Astrocyte (in vitro differentiated cells and primary cell): ENCODE measurements around the gene SIGLEC12. TPM values are rescaled to one million over a fixed set of nuclear protein-coding genes. Genes with fewer than 3 reads are reported as not detected.

Experiments
- DNase-seq: peaks from one replicate; pipeline ENCODE4 v3.0.0-alpha.2; 2010; ENCODE audit warnings: low read depth
- FAIRE-seq: peaks from 2 replicates; lab custom pipeline; 2011; peaks lifted over from hg19 to GRCh38; lab: Jason Lieb, UNC
- H2AFZ ChIP-seq: 2 replicates; pipeline ENCODE4 v1.6.0; 2012; ENCODE audit warnings: low read depth, low read length, inconsistent platforms
- H3K27ac ChIP-seq: 2 replicates; pipeline ENCODE4 v1.5.1; 2011; ENCODE audit warnings: low read depth, low read length, inconsistent platforms
- H3K27me3 ChIP-seq: 2 replicates; pipeline ENCODE4 v1.6.0; 2011; ENCODE audit warnings: low read length, inconsistent platforms; ENCODE audit not compliant: insufficient read depth
- H3K36me3 ChIP-seq: 2 replicates; pipeline ENCODE4 v1.5.1; 2011; ENCODE audit warnings: low read length, inconsistent platforms; ENCODE audit not compliant: insufficient read depth
- H3K4me1 ChIP-seq: 2 replicates; pipeline ENCODE4 v1.5.1; 2011; ENCODE audit warnings: low read length, inconsistent platforms; ENCODE audit not compliant: insufficient read depth
- H3K4me2 ChIP-seq: 2 replicates; pipeline ENCODE4 v1.6.0; 2012; ENCODE audit warnings: low read length, inconsistent platforms
- H3K4me3 ChIP-seq: 2 replicates; pipeline ENCODE4 v1.5.1; 2011; ENCODE audit warnings: low read depth, mild to moderate bottlenecking, low read length, inconsistent platforms; ENCODE audit not compliant: insufficient read depth
- H3K79me2 ChIP-seq: 2 replicates; pipeline ENCODE4 v1.6.0; 2012; ENCODE audit warnings: mild to moderate bottlenecking, low read length, inconsistent platforms; ENCODE audit not compliant: insufficient read depth
- H3K9ac ChIP-seq: 2 replicates; pipeline ENCODE4 v1.6.0; 2012; ENCODE audit warnings: mild to moderate bottlenecking, low read length, inconsistent platforms
- H3K9me3 ChIP-seq: 2 replicates; pipeline ENCODE4 v1.5.1; 2012; ENCODE audit warnings: low read depth, mild to moderate bottlenecking, low read length, inconsistent platforms; ENCODE audit not compliant: insufficient read depth
- H4K20me1 ChIP-seq: 2 replicates; pipeline ENCODE4 v1.6.0; 2012; ENCODE audit warnings: low read length, inconsistent platforms; ENCODE audit not compliant: insufficient read depth
- H3K27ac Mint-ChIP-seq: one replicate; pipeline ENCODE4 v1.8.0; 2021; ENCODE audit warnings: mild to moderate bottlenecking, mixed read lengths; ENCODE audit not compliant: unreplicated experiment
- H3K27me3 Mint-ChIP-seq: one replicate; pipeline ENCODE4 v1.8.0; 2021; ENCODE audit warnings: low read depth, mixed read lengths; ENCODE audit not compliant: unreplicated experiment
- H3K36me3 Mint-ChIP-seq: one replicate; pipeline ENCODE4 v1.8.0; 2021; ENCODE audit warnings: low read depth, mixed read lengths; ENCODE audit not compliant: unreplicated experiment
- H3K4me1 Mint-ChIP-seq: one replicate; pipeline ENCODE4 v1.8.0; 2021; ENCODE audit warnings: low read depth, mixed read lengths; ENCODE audit not compliant: unreplicated experiment
- H3K4me3 Mint-ChIP-seq: one replicate; pipeline ENCODE4 v1.8.0; 2021; ENCODE audit warnings: mild to moderate bottlenecking, moderate library complexity, mixed read lengths; ENCODE audit not compliant: unreplicated experiment
- H3K9me3 Mint-ChIP-seq: one replicate; pipeline ENCODE4 v1.8.0; 2021; ENCODE audit warnings: mild to moderate bottlenecking, mixed read lengths; ENCODE audit not compliant: unreplicated experiment
- CTCF ChIP-seq: IDR thresholded peaks from 2 replicates; pipeline ENCODE4 v1.5.1; 2011; ENCODE audit warnings: low read depth, mild to moderate bottlenecking, inconsistent platforms, low read length, moderate library complexity; ENCODE audit not compliant: insufficient read depth
- EZH2 ChIP-seq: IDR thresholded peaks from 2 replicates; pipeline ENCODE4 v1.6.1; 2012; ENCODE audit warnings: mild to moderate bottlenecking, low read length, inconsistent platforms; ENCODE audit not compliant: insufficient read depth
- total RNA-seq: library from RNA; stranded (reverse); gene quantifications from 2 replicates; pipeline ENCODE4 v1.2.1, GENCODE V29; 2021

The SIGLEC12 gene
- total RNA-seq, 1 donor from 2014 or later = not detected

- no peaks in the 10 kb centered on the region for H3K36me3 ChIP-seq
- H3K4me3 Mint-ChIP-seq = no peak overlapping the region
- H3K9me3 ChIP-seq = no peaks in the 10 kb centered on the region
- H3K27ac Mint-ChIP-seq = no peak overlapping the region
- H3K79me2 ChIP-seq = no peaks in the 10 kb centered on the region
- no peaks in the 10 kb centered on the region for H4K20me1 ChIP-seq
- FAIRE-seq = no peak
- no peak overlapping the region for H3K4me2 ChIP-seq
- H3K9ac ChIP-seq = no peak overlapping the region
- H3K36me3 Mint-ChIP-seq = no peaks in the 10 kb centered on the region
- H3K4me1 ChIP-seq = no peaks in the 10 kb centered on the region
- no peak overlapping the region for H3K4me3 ChIP-seq
- DNase-seq = no peak
- H3K4me1 Mint-ChIP-seq = no peaks in the 10 kb centered on the region
- peaks cover 22% of the 10 kb centered on the region for H3K9me3 Mint-ChIP-seq
- TF ChIP-seq EZH2 = no peak
- no peak for TF ChIP-seq CTCF
- H3K27ac ChIP-seq = no peak overlapping the region
- H3K27me3 Mint-ChIP-seq = peaks cover 7% of the 10 kb centered on the region
- H3K27me3 ChIP-seq = no peaks in the 10 kb centered on the region
- no peak overlapping the region for H2AFZ ChIP-seq
Observed at GRCh38 chr19:51497666-51498065, 3.9 kb downstream of the SIGLEC12 start.

GRCh38 chr19:51493776-51494175, 7.8 kb downstream of the SIGLEC12 start:
- H3K4me3 ChIP-seq = no peak overlapping the region
- H3K9ac ChIP-seq = no peak overlapping the region
- no peaks in the 10 kb centered on the region for H3K4me1 ChIP-seq
- no peak overlapping the region for H3K4me2 ChIP-seq
- H3K4me3 Mint-ChIP-seq = no peak overlapping the region
- no peak overlapping the region for H3K27ac ChIP-seq
- FAIRE-seq (no peak), DNase-seq (no peak)
- no peaks in the 10 kb centered on the region for H3K36me3 ChIP-seq
- H3K9me3 Mint-ChIP-seq = peaks cover 19% of the 10 kb centered on the region
- no peaks in the 10 kb centered on the region for H3K4me1 Mint-ChIP-seq
- no peak overlapping the region for H2AFZ ChIP-seq
- H3K9me3 ChIP-seq = no peaks in the 10 kb centered on the region
- no peaks in the 10 kb centered on the region for H3K79me2 ChIP-seq
- H4K20me1 ChIP-seq = no peaks in the 10 kb centered on the region
- H3K36me3 Mint-ChIP-seq = no peaks in the 10 kb centered on the region
- no peak overlapping the region for H3K27ac Mint-ChIP-seq
- no peaks in the 10 kb centered on the region for H3K27me3 ChIP-seq
- H3K27me3 Mint-ChIP-seq = peaks cover 15% of the 10 kb centered on the region
- TF ChIP-seq EZH2 (no peak), CTCF (no peak)

- Mint-ChIP-seq H3K27me3 (peaks cover 13% of the 10 kb centered on the region), H3K27ac (no peak overlapping the region), H3K4me3 (no peak overlapping the region), H3K4me1 (no peaks in the 10 kb centered on the region), H3K36me3 (no peaks in the 10 kb centered on the region), H3K9me3 (peaks cover 13% of the 10 kb centered on the region)
- H3K27ac ChIP-seq = no peak overlapping the region
- H3K4me3 ChIP-seq = no peak overlapping the region
- no peak overlapping the region for H2AFZ ChIP-seq
- H3K4me1 ChIP-seq = no peaks in the 10 kb centered on the region
- DNase-seq (no peak), FAIRE-seq (no peak)
- no peaks in the 10 kb centered on the region for H3K9me3 ChIP-seq
- H3K27me3 ChIP-seq = no peaks in the 10 kb centered on the region
- no peak overlapping the region for H3K4me2 ChIP-seq
- H3K36me3 ChIP-seq = no peaks in the 10 kb centered on the region
- H3K79me2 ChIP-seq = no peaks in the 10 kb centered on the region
- no peaks in the 10 kb centered on the region for H4K20me1 ChIP-seq
- TF ChIP-seq EZH2 (no peak), CTCF (no peak)
- H3K9ac ChIP-seq = no peak overlapping the region
Observed at GRCh38 chr19:51491586-51491985, 10.0 kb downstream of the SIGLEC12 start.
